GM12873 (cell line): ENCODE measurements around the gene CMKLR1.

ENCODE experiments used
- CTCF ChIP-seq: IDR thresholded peaks from 2 replicates; pipeline ENCODE4 v1.5.1; 2012; ENCODE audit warnings: low read depth, mild to moderate bottlenecking, moderate library complexity, low read length, control low read depth; ENCODE audit not compliant: insufficient read depth; ENCODE audit errors: missing control alignments

Gene CMKLR1

GRCh38 chr12:108378926-108379325 lies 39.8 kb upstream of the CMKLR1 start:
- TF ChIP-seq CTCF: no peak

GRCh38 chr12:108377260-108377659 lies 38.1 kb upstream of the CMKLR1 start:
- TF ChIP-seq CTCF: no peak

GRCh38 chr12:108375986-108376663 lies 37.0 kb upstream of the CMKLR1 start:
- no peak for TF ChIP-seq CTCF

- TF ChIP-seq CTCF: no peak
Measured at GRCh38 chr12:108374596-108375320, 35.6 kb upstream of the CMKLR1 start.

GRCh38 chr12:108373111-108373510 lies 34.0 kb upstream of the CMKLR1 start:
- TF ChIP-seq CTCF: peak; percentile 53

- TF ChIP-seq CTCF: no peak
Measured at GRCh38 chr12:108371801-108372344, 32.8 kb upstream of the CMKLR1 start.

GRCh38 chr12:108370415-108370814 lies 31.3 kb upstream of the CMKLR1 start:
- no peak for TF ChIP-seq CTCF
